Suprapubic skin (tissue), 4 donors: ENCODE data around the gene OXT. TPM values are rescaled to one million over a fixed set of nuclear protein-coding genes. Genes with fewer than 3 reads are reported as not detected.

Experiments
- DNase-seq, 2 donors: peaks; one replicate each; pipeline ENCODE4 v3.0.0-alpha.2; 2019; ENCODE audit warnings: low spot score in 2 of 2
- H3K27ac ChIP-seq: fragments of 200-600 bp; sonication (generic); one replicate; pipeline ENCODE4 v1.5.1; 2019
- H3K27me3 ChIP-seq: fragments of 200-600 bp; sonication (generic); one replicate; pipeline ENCODE4 v1.5.1; 2019
- H3K36me3 ChIP-seq: fragments of 200-600 bp; sonication (generic); one replicate; pipeline ENCODE4 v1.5.1; 2019
- H3K4me1 ChIP-seq: fragments of 200-600 bp; sonication (generic); one replicate; pipeline ENCODE4 v1.5.1; 2019
- H3K4me3 ChIP-seq: fragments of 200-600 bp; sonication (generic); one replicate; pipeline ENCODE4 v1.5.1; 2019; ENCODE audit warnings: mild to moderate bottlenecking
- H3K9me3 ChIP-seq: fragments of 200-600 bp; sonication (generic); one replicate; pipeline ENCODE4 v1.5.1; 2019
- EP300 ChIP-seq: sonication (generic); formaldehyde crosslinking; IDR thresholded peaks from one replicate; pipeline ENCODE4 v1.6.1; 2017; ENCODE audit warnings: antibody characterized with exemption
- POLR2A ChIP-seq, 2 donors: fragments of 450-650 bp; IDR thresholded peaks; one replicate each; pipeline ENCODE4 v1.6.1; 2017; ENCODE audit warnings: antibody characterized with exemption in 2 of 2, mild to moderate bottlenecking in 2 of 2, moderate library complexity in 2 of 2
- POLR2AphosphoS5 ChIP-seq, 3 donors: sonication (generic); formaldehyde crosslinking; IDR thresholded peaks; one replicate each; pipeline ENCODE4 v1.6.1; 2017; ENCODE audit warnings: antibody characterized with exemption in 3 of 3
- WGBS: methylation state at CpG from one replicate; pipeline ENCODE4 v1.1.5; 2018; 5-methylcytosine and 5-hydroxymethylcytosine counted together
- total RNA-seq, 4 donors: library from RNA; depleted of rRNA; stranded (reverse); fragments of >200 nt; gene quantifications; one replicate each; pipeline ENCODE4 v1.1.0, GENCODE V29; 2016
- TF ChIP-seq, protein P1 (sequence below), 2 donors: fragments of 200-600 bp in 1 of 2; fragments of 450-650 bp in 1 of 2; sonication (generic) in 1 of 2; IDR thresholded peaks; one replicate each; pipeline ENCODE4 v1.5.1; 2016 to 2019; ENCODE audit warnings: antibody characterized with exemption in 2 of 2, mild to moderate bottlenecking in 1 of 2, moderate library complexity in 1 of 2

The OXT gene
- total RNA-seq, 4 donors from 2014 or later = 2.0 TPM; not detected in 3

DNA sequence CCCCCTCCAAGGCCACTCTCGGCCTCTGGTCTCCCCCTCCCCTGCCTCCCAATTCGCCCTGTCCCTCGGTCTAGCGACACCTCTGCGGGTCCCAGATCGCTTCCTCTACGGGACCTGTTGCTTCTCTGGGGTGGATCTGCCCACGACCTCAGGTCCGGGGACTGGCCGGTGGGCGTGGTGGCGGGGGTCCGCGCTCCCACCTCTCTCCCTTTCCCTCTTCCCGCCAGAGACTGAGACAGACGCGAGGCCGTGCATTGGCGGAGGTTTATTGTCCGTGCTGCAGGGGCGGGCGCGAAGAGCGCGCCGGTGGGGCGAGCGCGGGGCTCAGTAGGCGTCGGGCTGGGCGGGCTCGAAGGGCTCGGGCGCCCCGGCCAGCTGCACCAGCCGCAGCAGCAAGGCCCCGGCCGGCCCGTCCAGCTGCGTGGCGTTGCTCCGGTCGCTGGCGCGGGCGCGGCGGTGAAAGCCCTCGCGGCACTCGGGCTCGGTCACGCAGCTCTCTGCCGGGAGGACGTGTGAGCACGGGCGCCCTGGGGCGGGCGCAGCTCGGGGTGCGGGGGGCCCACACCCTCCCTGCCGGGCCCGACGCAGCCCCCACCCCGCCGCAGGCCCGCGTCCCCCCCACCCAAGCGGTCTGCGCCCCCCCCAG lies 11.0 kb downstream of the OXT start:
- Histone ChIP-seq H3K27me3 (peaks cover 47% of the 10 kb centered on the region), H3K27ac (no peak overlapping the region), H3K4me1 (peaks cover 14% of the 10 kb centered on the region), H3K4me3 (peak overlapping the region; percentile 51), H3K9me3 (no peaks in the 10 kb centered on the region), H3K36me3 (no peaks in the 10 kb centered on the region)
- WGBS = 38% methylated on average over 7 of the region's 71 CpGs
- DNase-seq = no peak
- no peak for TF ChIP-seq POLR2A (IDR thresholded peaks at IDR 0.05)
- no peak for TF ChIP-seq POLR2AphosphoS5 (IDR thresholded peaks at IDR 0.05)
- no peak for TF ChIP-seq EP300
- TF ChIP-seq, protein P1, sequence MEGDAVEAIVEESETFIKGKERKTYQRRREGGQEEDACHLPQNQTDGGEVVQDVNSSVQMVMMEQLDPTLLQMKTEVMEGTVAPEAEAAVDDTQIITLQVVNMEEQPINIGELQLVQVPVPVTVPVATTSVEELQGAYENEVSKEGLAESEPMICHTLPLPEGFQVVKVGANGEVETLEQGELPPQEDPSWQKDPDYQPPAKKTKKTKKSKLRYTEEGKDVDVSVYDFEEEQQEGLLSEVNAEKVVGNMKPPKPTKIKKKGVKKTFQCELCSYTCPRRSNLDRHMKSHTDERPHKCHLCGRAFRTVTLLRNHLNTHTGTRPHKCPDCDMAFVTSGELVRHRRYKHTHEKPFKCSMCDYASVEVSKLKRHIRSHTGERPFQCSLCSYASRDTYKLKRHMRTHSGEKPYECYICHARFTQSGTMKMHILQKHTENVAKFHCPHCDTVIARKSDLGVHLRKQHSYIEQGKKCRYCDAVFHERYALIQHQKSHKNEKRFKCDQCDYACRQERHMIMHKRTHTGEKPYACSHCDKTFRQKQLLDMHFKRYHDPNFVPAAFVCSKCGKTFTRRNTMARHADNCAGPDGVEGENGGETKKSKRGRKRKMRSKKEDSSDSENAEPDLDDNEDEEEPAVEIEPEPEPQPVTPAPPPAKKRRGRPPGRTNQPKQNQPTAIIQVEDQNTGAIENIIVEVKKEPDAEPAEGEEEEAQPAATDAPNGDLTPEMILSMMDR (IDR thresholded peaks at IDR 0.05) = no peak

DNA sequence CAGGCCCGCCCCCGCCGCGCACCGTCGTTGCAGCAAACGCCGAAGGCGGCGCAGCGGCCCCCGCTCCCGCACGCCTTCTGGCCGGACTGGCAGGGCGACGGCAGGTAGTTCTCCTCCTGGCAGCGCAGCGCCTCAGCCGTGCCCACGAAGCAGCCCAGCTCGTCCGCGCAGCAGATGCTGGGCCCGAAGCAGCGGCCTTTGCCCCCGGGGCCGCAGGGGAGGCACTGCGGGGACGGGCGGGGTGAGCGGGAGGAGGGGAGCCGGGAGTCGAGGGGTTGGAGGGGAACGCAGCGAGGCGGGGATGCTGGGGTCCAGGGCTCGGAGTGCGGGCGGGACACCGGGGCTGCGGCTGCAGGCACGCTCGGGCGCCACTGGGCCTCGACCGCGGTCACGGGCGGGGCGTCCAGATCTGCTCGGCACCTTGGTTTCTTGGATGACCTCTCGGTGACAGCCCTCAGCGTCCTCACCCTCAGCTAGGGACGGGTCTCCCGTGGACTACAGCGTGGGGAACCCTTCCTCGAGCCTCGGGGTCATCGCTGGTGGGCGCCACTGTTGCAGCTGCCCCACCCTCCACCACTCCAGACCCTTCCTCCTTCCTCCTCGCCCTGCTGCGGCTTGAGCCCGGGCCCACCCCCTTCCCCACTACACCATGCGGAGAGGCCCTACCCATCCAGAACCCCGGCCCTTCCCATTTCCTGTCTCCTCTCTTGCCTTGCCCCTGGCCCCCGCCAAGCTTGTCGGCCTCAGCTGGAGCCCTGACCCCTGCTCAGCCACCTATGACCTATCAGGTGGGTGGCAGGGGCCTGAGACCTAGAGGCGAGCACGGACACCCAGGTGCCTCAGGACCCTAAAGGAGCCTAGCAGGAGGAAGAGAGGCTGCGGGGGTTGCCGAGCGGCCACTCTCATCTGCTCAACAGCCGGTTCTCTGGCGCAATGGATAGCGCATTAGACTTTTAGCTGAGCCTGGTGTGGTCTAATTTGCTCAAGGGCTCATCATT lies 11.8 kb downstream of the OXT start:
- no peak for TF ChIP-seq EP300
- TF ChIP-seq, protein P1 (IDR thresholded peaks at IDR 0.05) = no peak
- no peak for TF ChIP-seq POLR2AphosphoS5 (IDR thresholded peaks at IDR 0.05)
- no peak for DNase-seq
- Histone ChIP-seq H3K27ac (no peak overlapping the region), H3K4me3 (peak overlapping the region; percentile 51), H3K27me3 (peaks cover 47% of the 10 kb centered on the region), H3K4me1 (peaks cover 14% of the 10 kb centered on the region), H3K9me3 (no peaks in the 10 kb centered on the region), H3K36me3 (no peaks in the 10 kb centered on the region)
- 24% methylated on average over 46 of the region's 76 CpGs for WGBS

DNA sequence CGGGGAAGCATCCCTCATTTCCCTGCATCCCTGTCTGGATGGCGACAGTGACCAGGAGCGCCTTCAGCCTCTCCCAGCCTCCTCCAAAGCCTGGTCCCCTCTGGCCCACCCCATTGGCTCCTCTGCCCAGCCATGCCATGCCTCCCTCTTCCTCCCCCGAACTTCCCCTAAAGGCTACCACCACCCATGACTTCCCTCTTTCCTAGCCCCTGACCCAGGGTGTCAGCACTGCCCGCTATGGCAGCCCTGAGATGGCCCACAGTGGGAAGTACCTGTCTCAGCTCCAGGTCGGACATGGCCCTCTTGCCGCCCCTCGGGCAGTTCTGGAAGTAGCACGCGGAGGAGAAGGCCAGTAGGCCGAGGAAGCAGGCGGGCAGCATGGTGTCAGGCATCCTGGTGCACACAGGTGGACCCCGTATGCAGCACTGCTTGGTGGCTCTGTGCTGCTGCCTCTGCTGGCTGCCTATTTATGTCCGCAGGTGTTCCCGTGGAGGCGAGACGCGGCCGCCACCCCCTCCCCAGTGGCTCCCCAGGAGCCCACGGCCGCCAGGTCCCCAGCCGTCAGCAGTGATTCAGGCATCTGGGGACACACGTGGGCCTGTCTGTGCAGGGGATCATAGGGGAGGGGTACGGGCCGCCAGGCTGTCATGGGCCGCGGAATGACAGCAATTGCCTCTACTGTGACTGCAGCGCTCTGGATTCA lies 13.0 kb downstream of the OXT start, which contains the start of gene AVP:
Gene AVP (minus strand): TSS at position 442 of the 703 bp plus-strand sequence. CDS start 50 bp downstream, at position 392.
- 86% methylated on average over 16 of the region's 28 CpGs for WGBS
- TF ChIP-seq EP300 (no peak), POLR2AphosphoS5 (IDR thresholded peaks at IDR 0.05) (no peak), POLR2A (IDR thresholded peaks at IDR 0.05) (no peak)
- TF ChIP-seq, protein P1 (IDR thresholded peaks at IDR 0.05) = no peak
- peaks cover 14% of the 10 kb centered on the region for H3K4me1 ChIP-seq
- H3K27me3 ChIP-seq = peaks cover 42% of the 10 kb centered on the region
- H3K27ac ChIP-seq = no peak within 1 kb of the TSS
- H3K4me3 ChIP-seq = no peak within 1 kb of the TSS
- H3K9me3 ChIP-seq = no peaks in the 10 kb centered on the region
- no peak for DNase-seq
- no peaks in the 10 kb centered on the region for H3K36me3 ChIP-seq

DNA sequence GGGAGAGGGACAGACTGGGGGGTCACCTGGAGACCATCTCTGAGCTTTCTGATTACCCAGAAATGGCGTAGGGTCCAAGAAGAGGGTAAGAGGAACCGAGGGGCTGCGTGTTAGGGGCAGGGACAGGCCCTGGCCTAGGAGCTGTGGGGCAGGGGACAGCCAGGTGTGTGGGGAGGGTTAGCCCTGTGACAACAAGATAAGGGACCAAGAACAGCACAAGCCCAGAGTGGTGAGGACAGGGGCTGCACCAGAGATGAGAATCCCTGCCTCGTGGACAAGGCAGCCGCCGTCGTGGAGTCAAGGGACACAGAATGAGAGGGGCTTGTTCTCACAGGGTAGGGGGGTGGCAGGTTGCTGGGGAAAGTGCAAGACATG lies 13.6 kb downstream of the OXT start:
- no peak overlapping the region for H3K4me3 ChIP-seq
- no peaks in the 10 kb centered on the region for H3K9me3 ChIP-seq
- peaks cover 14% of the 10 kb centered on the region for H3K4me1 ChIP-seq
- no peak for TF ChIP-seq EP300
- TF ChIP-seq POLR2AphosphoS5 (IDR thresholded peaks at IDR 0.05) = no peak
- no peak for TF ChIP-seq POLR2A (IDR thresholded peaks at IDR 0.05)
- TF ChIP-seq, protein P1 (IDR thresholded peaks at IDR 0.05) = no peak
- H3K27ac ChIP-seq = no peak overlapping the region
- peaks cover 45% of the 10 kb centered on the region for H3K27me3 ChIP-seq
- H3K36me3 ChIP-seq = no peaks in the 10 kb centered on the region
- WGBS = 91% methylated on average over 7 of the region's 7 CpGs
- DNase-seq = no peak
